Panc1 (cell line): ENCODE measurements around the gene GRK6. TPM values are rescaled to one million over a fixed set of nuclear protein-coding genes. Genes with fewer than 3 reads are reported as not detected.

Source experiments
- ATAC-seq: fragments of 200-7000 bp; cut with Tn5 transposase; 2 replicates; pipeline ENCODE4 v1.9.1; 2020; ENCODE audit warnings: mild to moderate bottlenecking, moderate library complexity
- BruUV-seq: library from RNA; stranded (reverse); fragments of 400-500 nt; replicated peaks from 2 replicates; lab custom pipeline; 2021; lab: Mats Ljungman, UMichigan
- CTCF ChIA-PET: fragments of 300-600 bp; sonication (Branson Sonifier 250); formaldehyde crosslinking; loops from one replicate; lab custom pipeline; 2022; ENCODE audit warnings: antibody characterized with exemption; lab: Charles Lee
- POLR2A ChIA-PET: fragments of 300-600 bp; sonication (Branson Sonifier 250); formaldehyde crosslinking; loops from one replicate; lab custom pipeline; 2022; ENCODE audit warnings: antibody characterized with exemption; lab: Charles Lee
- DNase-seq: peaks from one replicate; pipeline ENCODE4 v3.0.0-alpha.2; 2010; ENCODE audit warnings: low read depth, low spot score
- H3K27ac ChIP-seq: 2 replicates; pipeline ENCODE4 v1.5.1; 2011; ENCODE audit warnings: mild to moderate bottlenecking, low read length, inconsistent platforms
- H3K27me3 ChIP-seq: fragments of 200-500 bp; sonication (Bioruptor generic); 2 replicates; pipeline ENCODE4 v1.6.0; 2014; ENCODE audit warnings: low read length, inconsistent platforms; ENCODE audit not compliant: control insufficient read depth, insufficient read depth
- H3K36me3 ChIP-seq: fragments of 200-500 bp; sonication (Bioruptor generic); 2 replicates; pipeline ENCODE4 v1.5.1; 2014; ENCODE audit warnings: inconsistent platforms, mild to moderate bottlenecking, low read length, moderate library complexity; ENCODE audit not compliant: control insufficient read depth, insufficient read depth
- H3K4me1 ChIP-seq: 2 replicates; pipeline ENCODE4 v1.5.1; 2011; ENCODE audit warnings: inconsistent platforms, mild to moderate bottlenecking, low read length, moderate library complexity; ENCODE audit not compliant: control insufficient read depth, insufficient read depth
- H3K4me3 ChIP-seq, 2 experiments: 2 replicates each; pipeline ENCODE4 v1.5.1; 2011 to 2012; ENCODE audit warnings: low read depth in 2 of 2, low read length in 2 of 2, mild to moderate bottlenecking in 2 of 2, inconsistent platforms in 1 of 2, moderate library complexity in 1 of 2
- H3K9me3 ChIP-seq: fragments of 200-500 bp; sonication (Bioruptor generic); 2 replicates; pipeline ENCODE4 v1.5.1; 2014; ENCODE audit warnings: low read depth, mild to moderate bottlenecking, inconsistent platforms, low read length, moderate library complexity; ENCODE audit not compliant: control insufficient read depth, insufficient read depth
- POLR2AphosphoS5 ChIP-seq: IDR thresholded peaks from 2 replicates; pipeline ENCODE4 v1.6.1; 2012; ENCODE audit warnings: mild to moderate bottlenecking, low read depth, low read length, moderate library complexity
- SIN3A ChIP-seq: IDR thresholded peaks from 2 replicates; pipeline ENCODE4 v1.6.1; 2012; ENCODE audit warnings: low read depth, mild to moderate bottlenecking, low read length, moderate library complexity, borderline replicate concordance; ENCODE audit not compliant: insufficient read depth
- TCF7L2 ChIP-seq: IDR thresholded peaks from 2 replicates; pipeline ENCODE4 v1.6.1; 2011; ENCODE audit warnings: mild to moderate bottlenecking, low read depth, low read length, inconsistent platforms
- in situ Hi-C: cut with HindIII; loops from 2 replicates; pipeline ENCODE4 v1.10.0; 2016; ENCODE audit warnings: low sequenced_read_pairs, low pct_unique_long_range_greater_than_20kb
- intact Hi-C: fragments of 100-400 bp; cut with micrococcal nuclease; formaldehyde crosslinking; loops from one replicate; pipeline ENCODE4 v1.10.0; 2022; ENCODE audit not compliant: unreplicated experiment
- total RNA-seq: library from RNA; stranded (reverse); gene quantifications from one replicate; pipeline ENCODE4 v1.2.1, GENCODE V29; 2021; ENCODE audit not compliant: unreplicated experiment
- TF ChIP-seq, protein P1 (sequence below): fragments of 450-650 bp; IDR thresholded peaks from 2 replicates; pipeline ENCODE4 v1.5.1; 2017; ENCODE audit warnings: mild to moderate bottlenecking
- TF ChIP-seq, protein P2 (sequence below), 2 experiments: IDR thresholded peaks; 2 replicates each; pipeline ENCODE4 v1.6.1; 2011 to 2012; ENCODE audit warnings: low read depth in 2 of 2, control low read depth in 1 of 2, low read length in 1 of 2, mild to moderate bottlenecking in 1 of 2, moderate library complexity in 1 of 2; ENCODE audit not compliant: insufficient read depth in 1 of 2

The GRK6 gene
- total RNA-seq, 1 experiment from 2014 or later: 56.1 TPM

DNA sequence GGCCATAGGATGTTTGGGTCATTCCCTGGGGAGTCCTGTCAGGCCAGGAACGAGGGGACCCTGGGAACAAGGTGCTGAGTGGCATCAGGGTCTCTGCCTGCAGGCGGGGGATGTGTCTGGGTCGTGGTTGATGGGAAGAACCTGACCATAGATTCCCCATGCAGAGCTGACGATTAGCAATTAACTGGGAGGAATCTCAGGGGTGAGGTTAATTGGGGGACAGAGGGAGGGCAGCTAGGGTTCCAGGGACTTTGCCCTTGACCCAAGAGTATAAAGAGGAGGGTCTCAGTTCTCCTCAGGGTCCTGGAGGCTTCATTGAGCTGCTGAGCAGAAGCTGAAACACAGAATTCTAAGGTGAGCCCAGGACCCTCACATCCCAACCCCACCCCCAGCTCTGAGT lies 42.3 kb upstream of the GRK6 start, which contains the start of gene SLC34A1:
TSS of gene SLC34A1 (plus strand) at position 301 of the 400 bp plus-strand sequence. CDS start 1,308 bp downstream, outside the sequence.
- in situ Hi-C loops (no loop called here), intact Hi-C loops (no loop called here)
- TF ChIP-seq, protein P1, sequence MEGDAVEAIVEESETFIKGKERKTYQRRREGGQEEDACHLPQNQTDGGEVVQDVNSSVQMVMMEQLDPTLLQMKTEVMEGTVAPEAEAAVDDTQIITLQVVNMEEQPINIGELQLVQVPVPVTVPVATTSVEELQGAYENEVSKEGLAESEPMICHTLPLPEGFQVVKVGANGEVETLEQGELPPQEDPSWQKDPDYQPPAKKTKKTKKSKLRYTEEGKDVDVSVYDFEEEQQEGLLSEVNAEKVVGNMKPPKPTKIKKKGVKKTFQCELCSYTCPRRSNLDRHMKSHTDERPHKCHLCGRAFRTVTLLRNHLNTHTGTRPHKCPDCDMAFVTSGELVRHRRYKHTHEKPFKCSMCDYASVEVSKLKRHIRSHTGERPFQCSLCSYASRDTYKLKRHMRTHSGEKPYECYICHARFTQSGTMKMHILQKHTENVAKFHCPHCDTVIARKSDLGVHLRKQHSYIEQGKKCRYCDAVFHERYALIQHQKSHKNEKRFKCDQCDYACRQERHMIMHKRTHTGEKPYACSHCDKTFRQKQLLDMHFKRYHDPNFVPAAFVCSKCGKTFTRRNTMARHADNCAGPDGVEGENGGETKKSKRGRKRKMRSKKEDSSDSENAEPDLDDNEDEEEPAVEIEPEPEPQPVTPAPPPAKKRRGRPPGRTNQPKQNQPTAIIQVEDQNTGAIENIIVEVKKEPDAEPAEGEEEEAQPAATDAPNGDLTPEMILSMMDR: no peak
- TF ChIP-seq POLR2AphosphoS5: no peak
- TF ChIP-seq, protein P2, sequence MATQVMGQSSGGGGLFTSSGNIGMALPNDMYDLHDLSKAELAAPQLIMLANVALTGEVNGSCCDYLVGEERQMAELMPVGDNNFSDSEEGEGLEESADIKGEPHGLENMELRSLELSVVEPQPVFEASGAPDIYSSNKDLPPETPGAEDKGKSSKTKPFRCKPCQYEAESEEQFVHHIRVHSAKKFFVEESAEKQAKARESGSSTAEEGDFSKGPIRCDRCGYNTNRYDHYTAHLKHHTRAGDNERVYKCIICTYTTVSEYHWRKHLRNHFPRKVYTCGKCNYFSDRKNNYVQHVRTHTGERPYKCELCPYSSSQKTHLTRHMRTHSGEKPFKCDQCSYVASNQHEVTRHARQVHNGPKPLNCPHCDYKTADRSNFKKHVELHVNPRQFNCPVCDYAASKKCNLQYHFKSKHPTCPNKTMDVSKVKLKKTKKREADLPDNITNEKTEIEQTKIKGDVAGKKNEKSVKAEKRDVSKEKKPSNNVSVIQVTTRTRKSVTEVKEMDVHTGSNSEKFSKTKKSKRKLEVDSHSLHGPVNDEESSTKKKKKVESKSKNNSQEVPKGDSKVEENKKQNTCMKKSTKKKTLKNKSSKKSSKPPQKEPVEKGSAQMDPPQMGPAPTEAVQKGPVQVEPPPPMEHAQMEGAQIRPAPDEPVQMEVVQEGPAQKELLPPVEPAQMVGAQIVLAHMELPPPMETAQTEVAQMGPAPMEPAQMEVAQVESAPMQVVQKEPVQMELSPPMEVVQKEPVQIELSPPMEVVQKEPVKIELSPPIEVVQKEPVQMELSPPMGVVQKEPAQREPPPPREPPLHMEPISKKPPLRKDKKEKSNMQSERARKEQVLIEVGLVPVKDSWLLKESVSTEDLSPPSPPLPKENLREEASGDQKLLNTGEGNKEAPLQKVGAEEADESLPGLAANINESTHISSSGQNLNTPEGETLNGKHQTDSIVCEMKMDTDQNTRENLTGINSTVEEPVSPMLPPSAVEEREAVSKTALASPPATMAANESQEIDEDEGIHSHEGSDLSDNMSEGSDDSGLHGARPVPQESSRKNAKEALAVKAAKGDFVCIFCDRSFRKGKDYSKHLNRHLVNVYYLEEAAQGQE (IDR thresholded peaks at IDR 0.05; ENCODE audit: insufficient read depth in 1 of 2, low read depth in 2 of 2, low read length in 1 of 2): no peak
- no peak for TF ChIP-seq SIN3A
- no peak for TF ChIP-seq TCF7L2
- Histone ChIP-seq H3K4me1 (peaks cover 4% of the 10 kb centered on the region; the same call in 1 of the 2 replicates), H3K36me3 (no peaks in the 10 kb centered on the region), H3K4me3 (no peak within 1 kb of the TSS), H3K27ac (no peak within 1 kb of the TSS), H3K27me3 (no peaks in the 10 kb centered on the region), H3K9me3 (no peaks in the 10 kb centered on the region)
- no TSS peak for BruUV-seq
- ATAC-seq (no peak), DNase-seq (no peak)
- ChIA-PET POLR2A (no interaction called here), CTCF (no interaction called here)

DNA sequence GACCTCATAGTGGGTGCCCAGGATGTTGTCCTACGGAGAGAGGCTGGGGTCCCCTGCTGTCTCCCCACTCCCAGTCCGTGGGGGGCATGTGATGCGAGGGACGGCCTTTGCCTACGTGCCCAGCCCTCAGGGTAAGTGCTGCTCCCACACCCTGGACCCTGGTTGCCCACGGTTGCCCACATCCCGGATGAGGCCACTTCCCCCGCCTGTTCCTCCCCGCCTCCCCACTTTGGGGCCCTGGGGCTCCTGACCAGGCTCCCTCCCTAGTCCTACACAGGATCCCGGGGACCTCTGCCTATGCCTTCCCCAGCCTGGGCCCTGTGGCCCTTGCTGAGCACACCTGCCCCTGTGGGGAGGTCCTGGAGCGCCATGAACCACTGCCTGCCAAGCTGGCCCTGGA lies 40.8 kb upstream of the GRK6 start:
- Histone ChIP-seq H3K36me3 (no peaks in the 10 kb centered on the region), H3K9me3 (no peaks in the 10 kb centered on the region), H3K27ac (no peak overlapping the region), H3K4me3 (no peak overlapping the region), H3K4me1 (peaks cover 3% of the 10 kb centered on the region; the same call in 1 of the 2 replicates), H3K27me3 (no peaks in the 10 kb centered on the region)
- ChIA-PET POLR2A (no interaction called here), CTCF (no interaction called here)
- ATAC-seq (no peak), DNase-seq (no peak)
- in situ Hi-C loops (no loop called here), intact Hi-C loops (no loop called here)
- TF ChIP-seq, protein P1: no peak
- TF ChIP-seq, protein P2 (IDR thresholded peaks at IDR 0.05; ENCODE audit: insufficient read depth in 1 of 2, low read depth in 2 of 2, low read length in 1 of 2): no peak
- TF ChIP-seq TCF7L2 (no peak), SIN3A (no peak), POLR2AphosphoS5 (no peak)
- no TSS peak for BruUV-seq
